GM13976 (cell line): ENCODE results near the gene VEGFB.

Source experiments
- DNase-seq: peaks from one replicate; pipeline ENCODE4 v3.0.0; 2012; ENCODE audit warnings: low spot score
- in situ Hi-C: fragments of 300-500 bp; cut with MboI; formaldehyde crosslinking; loops from one replicate; pipeline ENCODE4 v1.12.0; 2022; ENCODE audit warnings: low sequenced_read_pairs, mixed read lengths, inconsistent platforms; ENCODE audit not compliant: unreplicated experiment
- TF ChIP-seq, protein P1 (sequence below): IDR thresholded peaks from 2 replicates; pipeline ENCODE4 v1.5.1; 2012; ENCODE audit warnings: borderline replicate concordance, mild to moderate bottlenecking; ENCODE audit not compliant: insufficient read depth; ENCODE audit errors: extremely low read depth, missing control alignments, control extremely low read depth

VEGFB gene

DNA sequence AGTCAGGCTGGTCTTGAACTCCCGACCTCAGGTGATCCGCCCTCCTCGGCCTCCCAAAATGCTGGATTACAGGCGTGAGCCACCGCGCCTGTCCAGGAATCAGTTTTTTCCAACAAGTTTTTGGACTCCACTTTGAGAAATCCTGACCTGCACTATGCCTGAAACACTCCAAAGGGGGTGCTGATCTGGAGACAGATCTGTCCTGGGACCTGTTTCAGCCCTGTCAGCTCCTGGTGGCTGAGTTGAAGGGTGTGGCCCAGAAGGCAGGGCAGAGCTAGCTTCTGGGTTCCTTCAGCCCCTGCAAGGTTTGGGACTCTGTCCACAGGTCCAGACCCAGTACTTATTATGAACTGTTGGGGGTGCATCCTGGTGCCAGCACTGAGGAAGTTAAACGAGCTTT, 2.8 kb upstream of the VEGFB start:
- in situ Hi-C loops: no loop called here
- TF ChIP-seq, protein P1, sequence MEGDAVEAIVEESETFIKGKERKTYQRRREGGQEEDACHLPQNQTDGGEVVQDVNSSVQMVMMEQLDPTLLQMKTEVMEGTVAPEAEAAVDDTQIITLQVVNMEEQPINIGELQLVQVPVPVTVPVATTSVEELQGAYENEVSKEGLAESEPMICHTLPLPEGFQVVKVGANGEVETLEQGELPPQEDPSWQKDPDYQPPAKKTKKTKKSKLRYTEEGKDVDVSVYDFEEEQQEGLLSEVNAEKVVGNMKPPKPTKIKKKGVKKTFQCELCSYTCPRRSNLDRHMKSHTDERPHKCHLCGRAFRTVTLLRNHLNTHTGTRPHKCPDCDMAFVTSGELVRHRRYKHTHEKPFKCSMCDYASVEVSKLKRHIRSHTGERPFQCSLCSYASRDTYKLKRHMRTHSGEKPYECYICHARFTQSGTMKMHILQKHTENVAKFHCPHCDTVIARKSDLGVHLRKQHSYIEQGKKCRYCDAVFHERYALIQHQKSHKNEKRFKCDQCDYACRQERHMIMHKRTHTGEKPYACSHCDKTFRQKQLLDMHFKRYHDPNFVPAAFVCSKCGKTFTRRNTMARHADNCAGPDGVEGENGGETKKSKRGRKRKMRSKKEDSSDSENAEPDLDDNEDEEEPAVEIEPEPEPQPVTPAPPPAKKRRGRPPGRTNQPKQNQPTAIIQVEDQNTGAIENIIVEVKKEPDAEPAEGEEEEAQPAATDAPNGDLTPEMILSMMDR: no peak
- DNase-seq: no peak

DNA sequence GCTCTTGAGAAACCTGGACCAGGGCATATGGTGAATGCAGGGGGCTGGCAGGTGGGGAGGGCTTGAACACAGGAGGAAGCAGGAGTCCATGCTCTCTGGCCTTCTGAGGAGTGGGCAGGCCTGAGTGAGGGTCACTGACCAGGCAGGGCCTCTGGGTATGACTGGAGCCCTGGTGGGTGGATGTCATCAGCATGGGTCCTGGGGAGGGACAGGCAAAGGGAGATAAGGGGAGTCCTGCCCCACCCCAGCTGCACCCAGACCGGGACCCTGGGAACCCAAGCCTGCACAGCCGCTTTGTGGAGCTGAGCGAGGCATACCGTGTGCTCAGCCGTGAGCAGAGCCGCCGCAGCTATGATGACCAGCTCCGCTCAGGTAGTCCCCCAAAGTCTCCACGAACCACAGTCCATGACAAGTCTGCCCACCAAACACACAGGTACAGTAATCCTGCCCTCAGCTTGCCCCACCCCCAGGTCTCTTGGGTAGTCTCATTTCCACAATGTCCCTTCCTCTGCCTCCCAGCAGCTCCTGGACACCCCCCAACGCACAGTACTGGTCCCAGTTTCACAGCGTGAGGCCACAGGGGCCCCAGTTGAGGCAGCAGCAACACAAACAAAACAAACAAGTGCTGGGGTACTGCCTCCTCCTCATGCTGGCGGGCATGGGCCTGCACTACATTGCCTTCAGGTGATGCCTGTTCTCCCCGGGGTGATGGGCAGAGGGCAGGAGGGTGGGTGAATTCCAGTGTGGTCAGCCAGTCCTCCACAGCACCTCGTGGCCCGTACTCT, 2.0 kb upstream of the VEGFB start:
- DNase-seq: no peak
- TF ChIP-seq, protein P1: no peak
- in situ Hi-C loops: no loop called here

DNA sequence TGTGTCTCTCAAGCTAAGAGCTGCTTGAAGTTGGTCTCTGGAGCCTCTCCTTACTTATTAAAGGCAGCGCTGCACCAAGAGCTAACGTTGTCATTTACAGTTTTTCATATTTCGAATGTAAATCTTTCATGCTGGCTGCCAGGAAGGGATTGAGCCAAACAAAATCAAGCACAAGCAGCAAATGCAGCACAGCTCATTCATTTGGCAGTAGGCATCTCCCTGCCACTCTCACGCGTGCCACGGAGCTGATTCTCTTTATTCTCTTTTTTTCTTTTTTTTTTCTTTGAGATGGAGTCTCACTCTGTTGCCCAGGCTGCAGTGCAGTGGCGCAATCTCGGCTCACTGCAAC, 1.4 kb upstream of the VEGFB start:
- DNase-seq: no peak
- TF ChIP-seq, protein P1: no peak
- in situ Hi-C loops: no loop called here

DNA sequence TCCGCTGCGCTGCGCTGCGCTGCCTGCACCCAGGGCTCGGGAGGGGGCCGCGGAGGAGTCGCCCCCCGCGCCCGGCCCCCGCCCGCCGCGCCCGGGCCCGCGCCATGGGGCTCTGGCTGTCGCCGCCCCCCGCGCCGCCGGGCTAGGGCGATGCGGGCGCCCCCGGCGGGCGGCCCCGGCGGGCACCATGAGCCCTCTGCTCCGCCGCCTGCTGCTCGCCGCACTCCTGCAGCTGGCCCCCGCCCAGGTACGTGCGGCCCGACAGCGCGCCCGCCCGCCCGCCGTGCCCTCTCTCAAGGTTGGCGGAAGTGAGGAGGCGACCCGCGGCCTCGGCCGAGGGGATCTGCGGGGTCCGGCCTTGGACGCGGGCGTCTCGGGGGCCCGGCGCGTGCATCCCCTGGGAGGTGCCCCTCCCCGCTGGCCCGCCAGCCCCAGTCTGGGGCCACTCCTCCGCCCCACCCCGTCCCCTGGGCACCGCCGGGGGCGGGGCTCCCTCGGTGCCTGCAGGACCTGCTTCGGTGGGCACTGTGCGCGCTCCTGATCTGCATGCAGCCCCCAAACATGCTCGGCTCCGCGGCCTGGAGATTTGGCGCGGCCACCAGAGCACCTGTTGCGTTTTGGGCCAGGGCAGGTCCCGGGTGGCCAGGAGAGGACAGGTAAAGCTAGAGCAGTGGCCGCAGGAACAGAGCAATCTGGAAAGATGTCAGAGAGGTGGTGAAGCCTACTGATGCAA, 429 bp downstream of the VEGFB start:
- TF ChIP-seq, protein P1: no peak
- DNase-seq: no peak
- in situ Hi-C loops: no loop called here

DNA sequence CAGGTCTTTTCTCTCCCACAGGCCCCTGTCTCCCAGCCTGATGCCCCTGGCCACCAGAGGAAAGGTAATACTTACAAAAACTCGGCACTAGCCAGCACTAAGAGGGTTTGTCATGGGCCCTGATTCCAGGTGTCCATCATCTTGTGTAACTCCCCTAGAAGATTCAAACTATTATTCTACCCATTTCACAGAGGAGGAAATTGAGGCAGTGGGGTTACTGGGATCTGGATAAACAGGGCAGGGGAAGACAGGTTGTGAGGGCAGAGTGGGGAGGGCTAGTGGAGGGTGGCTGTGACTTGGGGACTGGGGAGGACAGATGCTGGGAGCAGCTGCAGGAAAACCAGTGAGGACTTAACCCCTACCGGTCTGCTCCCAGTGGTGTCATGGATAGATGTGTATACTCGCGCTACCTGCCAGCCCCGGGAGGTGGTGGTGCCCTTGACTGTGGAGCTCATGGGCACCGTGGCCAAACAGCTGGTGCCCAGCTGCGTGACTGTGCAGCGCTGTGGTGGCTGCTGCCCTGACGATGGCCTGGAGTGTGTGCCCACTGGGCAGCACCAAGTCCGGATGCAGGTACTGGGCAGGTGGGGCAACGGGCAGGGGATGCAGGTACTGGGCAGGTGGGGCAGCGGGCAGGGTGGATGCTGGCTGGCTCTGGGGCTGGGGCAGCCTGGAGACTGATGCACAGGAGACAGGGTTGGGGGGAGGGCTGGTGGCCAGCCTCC, 1.2 kb downstream of the VEGFB start:
- in situ Hi-C loops: no loop called here
- TF ChIP-seq, protein P1: no peak
- no peak for DNase-seq

DNA sequence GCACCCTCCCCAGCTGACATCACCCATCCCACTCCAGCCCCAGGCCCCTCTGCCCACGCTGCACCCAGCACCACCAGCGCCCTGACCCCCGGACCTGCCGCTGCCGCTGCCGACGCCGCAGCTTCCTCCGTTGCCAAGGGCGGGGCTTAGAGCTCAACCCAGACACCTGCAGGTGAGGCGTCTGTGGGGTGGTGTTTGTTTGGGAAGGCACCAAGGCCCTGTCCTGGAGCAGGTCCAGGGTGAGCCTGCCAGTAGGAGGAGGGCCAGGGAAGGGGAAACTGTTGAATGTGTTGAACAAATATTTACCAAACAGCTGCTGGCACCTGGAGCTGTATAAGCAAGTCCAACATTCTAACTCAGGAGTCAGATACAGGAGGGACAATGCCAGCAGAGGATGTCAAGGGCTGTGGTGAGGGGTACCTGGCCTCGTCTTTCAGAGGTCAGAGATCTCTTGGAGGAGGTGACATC, 3.1 kb downstream of the VEGFB start:
- in situ Hi-C loops: no loop called here
- DNase-seq: no peak
- TF ChIP-seq, protein P1: no peak
